H1 (cell line): ENCODE data around the gene OLFM3. TPM values are rescaled to one million over a fixed set of nuclear protein-coding genes. Genes with fewer than 3 reads are reported as not detected.

ENCODE experiments used
- CTCF ChIA-PET: fragments of 300-600 bp; sonication (Branson Sonifier 250); formaldehyde crosslinking; loops from one replicate; lab custom pipeline; 2021; ENCODE audit not compliant: partially characterized antibody; lab: Charles Lee
- POLR2A ChIA-PET: fragments of 300-600 bp; sonication (Branson Sonifier 250); formaldehyde crosslinking; loops from one replicate; lab custom pipeline; 2021; ENCODE audit warnings: inconsistent platforms; ENCODE audit not compliant: partially characterized antibody; lab: Charles Lee
- DNase-seq, 2 experiments: peaks; one replicate each; pipeline versions ENCODE4 v3.0.0 to v3.0.0-alpha.2; 2010 to 2022; ENCODE audit warnings: low spot score in 2 of 2, low read depth in 1 of 2, mixed read lengths in 1 of 2
- FAIRE-seq: peaks from 2 replicates; lab custom pipeline; 2011; peaks lifted over from hg19 to GRCh38; lab: Jason Lieb, UNC
- H2AFZ ChIP-seq: 2 replicates; pipeline ENCODE4 v1.8.1; 2012; ENCODE audit warnings: low read length, inconsistent platforms
- H2AK5ac ChIP-seq: 2 replicates; pipeline ENCODE4 v1.6.1; 2013; ENCODE audit warnings: low read depth, low read length
- H2BK120ac ChIP-seq: replicated peaks from 2 replicates; pipeline ENCODE3; 2013; ENCODE audit warnings: low read depth, low read length, inconsistent platforms
- H2BK12ac ChIP-seq: 2 replicates; pipeline ENCODE4 v1.6.1; 2013; ENCODE audit warnings: low read depth, low read length
- H2BK15ac ChIP-seq: 2 replicates; pipeline ENCODE4 v1.6.1; 2013; ENCODE audit warnings: low read length
- H2BK20ac ChIP-seq: 2 replicates; pipeline ENCODE4 v1.6.1; 2013; ENCODE audit warnings: low read length
- H2BK5ac ChIP-seq: 2 replicates; pipeline ENCODE4 v1.6.1; 2013; ENCODE audit warnings: low read depth, low read length
- H3K14ac ChIP-seq: 2 replicates; pipeline ENCODE4 v1.6.1; 2013; ENCODE audit warnings: inconsistent platforms; ENCODE audit not compliant: insufficient read length
- H3K18ac ChIP-seq: 2 replicates; pipeline ENCODE4 v1.6.1; 2013; ENCODE audit warnings: low read length; ENCODE audit errors: extremely low read depth
- H3K23ac ChIP-seq: 2 replicates; pipeline ENCODE4 v1.6.1; 2013; ENCODE audit warnings: inconsistent platforms; ENCODE audit not compliant: insufficient read length
- H3K23me2 ChIP-seq: 2 replicates; pipeline ENCODE4 v1.6.1; 2013; ENCODE audit warnings: low read depth, low read length
- H3K27ac ChIP-seq: 2 replicates; pipeline ENCODE4 v1.6.1; 2011; ENCODE audit warnings: low read depth, low read length, inconsistent platforms
- H3K27me3 ChIP-seq, 4 experiments: replicated peaks in 1 of 4; 1 replicate in 1 of 4; 2 replicates in 3 of 4; pipeline versions ENCODE4 v1.6.1 to v1.8.1; 2011 to 2013; ENCODE audit warnings: low read length in 3 of 4, mild to moderate bottlenecking in 3 of 4, inconsistent platforms in 2 of 4, mixed read lengths in 2 of 4, moderate library complexity in 1 of 4; ENCODE audit not compliant: control insufficient read depth in 3 of 4, insufficient read depth in 3 of 4; ENCODE audit errors: extremely low read depth in 1 of 4
- H3K36me3 ChIP-seq, 4 experiments: 2 replicates each; pipeline versions ENCODE4 v1.6.1 to v1.8.1; 2011 to 2013; ENCODE audit warnings: mild to moderate bottlenecking in 4 of 4, low read length in 3 of 4, moderate library complexity in 2 of 4, control low read depth in 1 of 4, inconsistent platforms in 1 of 4; ENCODE audit not compliant: insufficient read depth in 4 of 4, control insufficient read depth in 2 of 4
- H3K4ac ChIP-seq: replicated peaks from 2 replicates; pipeline ENCODE3; 2013; ENCODE audit warnings: low read length, low read depth, mixed read lengths, inconsistent platforms; ENCODE audit not compliant: insufficient read length
- H3K4me1 ChIP-seq, 4 experiments: replicated peaks in 1 of 4; 1 replicate in 1 of 4; 2 replicates in 3 of 4; pipeline versions ENCODE4 v1.6.1 to v1.8.1; 2011 to 2013; ENCODE audit warnings: low read length in 3 of 4, inconsistent platforms in 2 of 4, mixed read lengths in 1 of 4; ENCODE audit not compliant: insufficient read depth in 4 of 4, control insufficient read depth in 3 of 4
- H3K4me2 ChIP-seq, 2 experiments: 2 replicates each; pipeline versions ENCODE4 v1.6.1 to v1.8.1; 2011 to 2013; ENCODE audit warnings: low read depth in 2 of 2, low read length in 2 of 2, control low read depth in 1 of 2, inconsistent platforms in 1 of 2, mild to moderate bottlenecking in 1 of 2; ENCODE audit not compliant: insufficient read depth in 1 of 2
- H3K4me3 ChIP-seq, 4 experiments: fragments of 200-600, 300-600 bp in 1 of 4; sonication (generic), shearing (Covaris generic), sonication (Bioruptor Twin) in 1 of 4; 2 replicates each; pipeline versions ENCODE4 v1.5.1 to v1.8.1; 2011 to 2016; ENCODE audit warnings: low read length in 4 of 4, low read depth in 3 of 4, control low read depth in 2 of 4, inconsistent platforms in 2 of 4, mild to moderate bottlenecking in 2 of 4, mixed read lengths in 1 of 4, moderate library complexity in 1 of 4; ENCODE audit not compliant: insufficient read depth in 2 of 4; ENCODE audit errors: extremely low read depth in 1 of 4
- H3K56ac ChIP-seq: replicated peaks from 2 replicates; pipeline ENCODE3; 2013; ENCODE audit warnings: low read depth, mild to moderate bottlenecking, mixed read lengths, low read length, inconsistent platforms; ENCODE audit not compliant: insufficient read length
- H3K79me1 ChIP-seq: 2 replicates; pipeline ENCODE4 v1.6.1; 2013; ENCODE audit warnings: low read depth, low read length, control low read depth
- H3K79me2 ChIP-seq, 2 experiments: 2 replicates each; pipeline versions ENCODE4 v1.6.1 to v1.8.1; 2012 to 2013; ENCODE audit warnings: low read length in 2 of 2, mild to moderate bottlenecking in 2 of 2, inconsistent platforms in 1 of 2; ENCODE audit not compliant: insufficient read depth in 2 of 2, control insufficient read depth in 1 of 2
- H3K9ac ChIP-seq, 4 experiments: replicated peaks in 1 of 4; 1 replicate in 1 of 4; 2 replicates in 3 of 4; pipeline versions ENCODE4 v1.6.1 to v1.8.1; 2011 to 2013; ENCODE audit warnings: low read depth in 3 of 4, low read length in 3 of 4, control low read depth in 2 of 4, mild to moderate bottlenecking in 2 of 4, moderate library complexity in 2 of 4, inconsistent platforms in 1 of 4; ENCODE audit errors: extremely low read depth in 1 of 4
- H3K9me3 ChIP-seq, 2 experiments: 2 replicates each; pipeline versions ENCODE4 v1.6.1 to v1.8.1; 2012 to 2013; ENCODE audit warnings: mild to moderate bottlenecking in 2 of 2, moderate library complexity in 2 of 2, control low read depth in 1 of 2, inconsistent platforms in 1 of 2, low read depth in 1 of 2, low read length in 1 of 2, mixed read lengths in 1 of 2; ENCODE audit not compliant: insufficient read depth in 2 of 2
- H4K20me1 ChIP-seq, 2 experiments: replicated peaks in 1 of 2; 2 replicates each; pipeline versions ENCODE3 to v1.8.1; 2011 to 2013; ENCODE audit warnings: inconsistent platforms in 2 of 2, low read length in 2 of 2, mild to moderate bottlenecking in 1 of 2; ENCODE audit not compliant: insufficient read depth in 2 of 2, control insufficient read depth in 1 of 2
- H4K5ac ChIP-seq: 2 replicates; pipeline ENCODE4 v1.6.1; 2013; ENCODE audit warnings: low read length, low read depth, mixed read lengths, inconsistent platforms; ENCODE audit not compliant: insufficient read length
- H4K8ac ChIP-seq: 2 replicates; pipeline ENCODE4 v1.8.0; 2013; ENCODE audit warnings: mild to moderate bottlenecking, moderate library complexity, low read length, inconsistent platforms; ENCODE audit not compliant: insufficient read depth; ENCODE audit errors: extremely low read depth
- H4K91ac ChIP-seq: replicated peaks from 2 replicates; pipeline ENCODE3; 2013; ENCODE audit warnings: low read length, mixed read lengths, inconsistent platforms; ENCODE audit not compliant: insufficient read length
- CHD1 ChIP-seq: IDR thresholded peaks from 2 replicates; pipeline ENCODE4 v1.6.1; 2012; ENCODE audit warnings: low read depth, low read length, improper control_type of control experiment
- RAD21 ChIP-seq, 2 experiments: IDR thresholded peaks in 1 of 2; conservative IDR thresholded peaks in 1 of 2; 2 replicates each; pipeline ENCODE4 v1.6.1; 2011; ENCODE audit warnings: low read depth in 2 of 2, low read length in 2 of 2, improper control_type of control experiment in 1 of 2, inconsistent platforms in 1 of 2, mild to moderate bottlenecking in 1 of 2, moderate library complexity in 1 of 2
- WGBS, 2 experiments: shearing (Covaris generic) in 1 of 2; methylation state at CpG; one replicate each; pipeline versions ENCODE4 v1.1.6 to v1.1.7; 2013 to 2015; ENCODE audit warnings: low lambda C conversion rate in 2 of 2, mixed read lengths in 2 of 2, inconsistent platforms in 1 of 2, low coverage in 1 of 2, missing lambda C conversion rate in 1 of 2; ENCODE audit not compliant: insufficient replicate concordance in 2 of 2, insufficient coverage in 1 of 2, insufficient read length in 1 of 2; ENCODE audit errors: extremely low coverage in 1 of 2, missing lambda C conversion rate in 1 of 2; 5-methylcytosine and 5-hydroxymethylcytosine counted together
- polyA plus RNA-seq, 7 experiments: library from polyadenylated mRNA; depleted of rRNA in 3 of 7; stranded (reverse) in 5 of 7; unstranded in 2 of 7; fragments of >200 nt in 5 of 7; fragments of 200-250 nt in 2 of 7; gene quantifications; 1 replicate in 5 of 7; 2 replicates in 1 of 7; 4 replicates in 1 of 7; pipeline versions ENCODE4 v1.2.1 to v1.2.3, GENCODE V29; 2011 to 2013; ENCODE audit warnings: missing spikeins in 2 of 7, mixed read lengths in 2 of 7
- total RNA-seq: library from RNA; stranded (reverse); fragmentation: NEBNext Ultra II Directional; extraction: Animal tissue kit (Norgen Biotek cat#: 25700); gene quantifications from 2 replicates; pipeline ENCODE4 v1.2.1, GENCODE V29; 2021
- TF ChIP-seq, protein P1 (sequence below), 3 experiments: IDR thresholded peaks; 1 replicate in 2 of 3; 2 replicates in 1 of 3; pipeline versions ENCODE4 v1.5.1 to v1.6.1; 2011; ENCODE audit warnings: low read length in 3 of 3, mild to moderate bottlenecking in 3 of 3, inconsistent platforms in 2 of 3, low read depth in 1 of 3, moderate library complexity in 1 of 3; ENCODE audit not compliant: insufficient read depth in 1 of 3; ENCODE audit errors: control extremely low read depth in 1 of 3

OLFM3 gene
- total and polyA plus RNA-seq, 2 of the 8 experiments (the other 6 are each of a cell fraction or from before 2014, with no cell fraction given), result 0.30 to 0.32 TPM

DNA sequence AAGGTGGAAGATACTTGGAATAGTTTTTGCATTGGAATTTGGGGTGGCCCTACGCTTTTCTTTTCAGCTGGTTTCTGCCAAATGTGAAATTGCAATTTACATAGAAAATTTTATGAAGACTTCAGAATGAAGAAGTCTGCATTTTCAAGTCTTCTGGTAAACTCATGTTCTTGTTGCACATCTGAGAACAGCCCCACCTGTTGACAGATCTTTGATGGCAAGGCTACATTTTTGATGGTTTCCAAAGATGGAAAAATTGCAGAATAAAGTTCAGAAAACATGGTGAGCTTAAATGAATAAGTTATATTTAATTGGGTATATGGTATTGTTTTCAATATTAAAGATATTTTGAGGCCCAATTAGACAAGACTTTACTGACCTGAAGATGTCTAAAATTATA, 25.4 kb downstream of the OLFM3 start:
- no peak overlapping the region for H3K23ac ChIP-seq
- H2AK5ac ChIP-seq, result no peak overlapping the region
- H4K5ac ChIP-seq, result no peak overlapping the region
- no peak overlapping the region for H3K18ac ChIP-seq
- no peaks in the 10 kb centered on the region for H3K23me2 ChIP-seq
- DNase-seq (no peak), FAIRE-seq (no peak)
- H4K91ac ChIP-seq, result no peak overlapping the region
- H3K9ac ChIP-seq, result no peak overlapping the region
- H2BK15ac ChIP-seq, result no peak overlapping the region
- no peak overlapping the region for H3K4me2 ChIP-seq
- POLR2A ChIA-PET, result no interaction called here
- H3K4me1 ChIP-seq, result peaks cover 0 to 1% (median 0%) of the 10 kb centered on the region in 4 experiments; a peak in 2 of 7 replicates
- H3K79me2 ChIP-seq, result no peaks in the 10 kb centered on the region
- H3K56ac ChIP-seq, result no peak overlapping the region
- H3K9me3 ChIP-seq, result no peaks in the 10 kb centered on the region
- no peaks in the 10 kb centered on the region for H3K36me3 ChIP-seq
- H3K27me3 ChIP-seq, result no peaks in the 10 kb centered on the region
- H4K20me1 ChIP-seq, result no peaks in the 10 kb centered on the region
- no peak overlapping the region for H2BK12ac ChIP-seq
- H3K14ac ChIP-seq, result no peak overlapping the region
- no peak overlapping the region for H2AFZ ChIP-seq
- H3K27ac ChIP-seq, result no peak overlapping the region
- H2BK20ac ChIP-seq, result no peak overlapping the region
- no peak overlapping the region for H2BK5ac ChIP-seq
- TF ChIP-seq, protein P1, sequence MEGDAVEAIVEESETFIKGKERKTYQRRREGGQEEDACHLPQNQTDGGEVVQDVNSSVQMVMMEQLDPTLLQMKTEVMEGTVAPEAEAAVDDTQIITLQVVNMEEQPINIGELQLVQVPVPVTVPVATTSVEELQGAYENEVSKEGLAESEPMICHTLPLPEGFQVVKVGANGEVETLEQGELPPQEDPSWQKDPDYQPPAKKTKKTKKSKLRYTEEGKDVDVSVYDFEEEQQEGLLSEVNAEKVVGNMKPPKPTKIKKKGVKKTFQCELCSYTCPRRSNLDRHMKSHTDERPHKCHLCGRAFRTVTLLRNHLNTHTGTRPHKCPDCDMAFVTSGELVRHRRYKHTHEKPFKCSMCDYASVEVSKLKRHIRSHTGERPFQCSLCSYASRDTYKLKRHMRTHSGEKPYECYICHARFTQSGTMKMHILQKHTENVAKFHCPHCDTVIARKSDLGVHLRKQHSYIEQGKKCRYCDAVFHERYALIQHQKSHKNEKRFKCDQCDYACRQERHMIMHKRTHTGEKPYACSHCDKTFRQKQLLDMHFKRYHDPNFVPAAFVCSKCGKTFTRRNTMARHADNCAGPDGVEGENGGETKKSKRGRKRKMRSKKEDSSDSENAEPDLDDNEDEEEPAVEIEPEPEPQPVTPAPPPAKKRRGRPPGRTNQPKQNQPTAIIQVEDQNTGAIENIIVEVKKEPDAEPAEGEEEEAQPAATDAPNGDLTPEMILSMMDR (IDR thresholded peaks at IDR 0.05; ENCODE audit: control extremely low read depth in 1 of 3, insufficient read depth in 1 of 3, low read depth in 1 of 3, low read length in 3 of 3), result peak in 2 of 3 experiments; percentile 15 to 17; a peak in 2 of 4 replicates
- TF ChIP-seq CHD1 (no peak), RAD21 (IDR thresholded peaks at IDR 0.05 in 1 of 2, conservative IDR thresholded peaks at IDR 0.05 in 1 of 2; ENCODE audit: low read depth in 2 of 2, low read length in 2 of 2) (peak in 1 of 2 experiments; percentile 16; a peak in 1 of 4 replicates)
- no peaks in the 10 kb centered on the region for H3K79me1 ChIP-seq
- no peak overlapping the region for H3K4me3 ChIP-seq
- WGBS, 2 experiments, result 81% methylated on average over 1 of the region's 1 CpG; no CpG with 5 or more reads in 1 of the 2 experiments
- no peak overlapping the region for H3K4ac ChIP-seq
- H2BK120ac ChIP-seq, result no peak overlapping the region
- H4K8ac ChIP-seq, result no peak overlapping the region
- CTCF ChIA-PET, result interaction anchor here (1.5 kb wide), 1 partner anchor 11 kb away, joined by 4 read pairs; no protein-coding TSS in a partner anchor
